ENCODE results near the gene GRK6.

GRCh38 chr5:177470759-177471536, 44.5 kb downstream of the GRK6 start:
- TF ChIP-seq, protein P1, sequence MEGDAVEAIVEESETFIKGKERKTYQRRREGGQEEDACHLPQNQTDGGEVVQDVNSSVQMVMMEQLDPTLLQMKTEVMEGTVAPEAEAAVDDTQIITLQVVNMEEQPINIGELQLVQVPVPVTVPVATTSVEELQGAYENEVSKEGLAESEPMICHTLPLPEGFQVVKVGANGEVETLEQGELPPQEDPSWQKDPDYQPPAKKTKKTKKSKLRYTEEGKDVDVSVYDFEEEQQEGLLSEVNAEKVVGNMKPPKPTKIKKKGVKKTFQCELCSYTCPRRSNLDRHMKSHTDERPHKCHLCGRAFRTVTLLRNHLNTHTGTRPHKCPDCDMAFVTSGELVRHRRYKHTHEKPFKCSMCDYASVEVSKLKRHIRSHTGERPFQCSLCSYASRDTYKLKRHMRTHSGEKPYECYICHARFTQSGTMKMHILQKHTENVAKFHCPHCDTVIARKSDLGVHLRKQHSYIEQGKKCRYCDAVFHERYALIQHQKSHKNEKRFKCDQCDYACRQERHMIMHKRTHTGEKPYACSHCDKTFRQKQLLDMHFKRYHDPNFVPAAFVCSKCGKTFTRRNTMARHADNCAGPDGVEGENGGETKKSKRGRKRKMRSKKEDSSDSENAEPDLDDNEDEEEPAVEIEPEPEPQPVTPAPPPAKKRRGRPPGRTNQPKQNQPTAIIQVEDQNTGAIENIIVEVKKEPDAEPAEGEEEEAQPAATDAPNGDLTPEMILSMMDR (IDR thresholded peaks at IDR 0.05), result no peak
- TF ChIP-seq POLR2A (IDR thresholded peaks at IDR 0.05; ENCODE audit: low read depth), result no peak
